ENCODE results near the gene NHS.

The NHS gene

GRCh38 chrX:17471861-17472260 is 96.9 kb downstream of the NHS start:
- Histone ChIP-seq H4K20me1 (ENCODE audit: insufficient read depth, low read length) (no peaks in the 10 kb centered on the region), H3K9ac (ENCODE audit: low read length) (no peak overlapping the region), H3K36me3 (ENCODE audit: insufficient read depth, low read length) (no peaks in the 10 kb centered on the region), H3K4me3 (ENCODE audit: low read depth, low read length, poor library complexity, severe bottlenecking) (no peak overlapping the region), H3F3A (ENCODE audit: insufficient read depth, low read length) (no peaks in the 10 kb centered on the region), H3K9me3 (ENCODE audit: low read length) (no peaks in the 10 kb centered on the region), H3K27ac (ENCODE audit: low read depth, low read length, poor library complexity, severe bottlenecking) (no peak overlapping the region), H3K4me1 (ENCODE audit: insufficient read depth, low read length, severe bottlenecking) (no peaks in the 10 kb centered on the region), H3K79me2 (ENCODE audit: insufficient read depth, low read length) (no peaks in the 10 kb centered on the region), H3K27me3 (ENCODE audit: insufficient read depth, low read length) (no peaks in the 10 kb centered on the region), H3K4me2 (ENCODE audit: low read length) (no peak overlapping the region), H2AFZ (ENCODE audit: low read length) (no peak overlapping the region), H3K9me2 (ENCODE audit: low read depth, low read length) (no peaks in the 10 kb centered on the region)
- no peak for TF ChIP-seq EZH2 (IDR thresholded peaks at IDR 0.05; ENCODE audit: borderline replicate concordance, low read length)
- TF ChIP-seq CTCF (IDR thresholded peaks at IDR 0.05; ENCODE audit: low read length) = no peak

GRCh38 chrX:17472424-17472823 is 97.4 kb downstream of the NHS start:
- Histone ChIP-seq H3K79me2 (ENCODE audit: insufficient read depth, low read length) (no peaks in the 10 kb centered on the region), H3F3A (ENCODE audit: insufficient read depth, low read length) (no peaks in the 10 kb centered on the region), H3K9me3 (ENCODE audit: low read length) (no peaks in the 10 kb centered on the region), H3K27me3 (ENCODE audit: insufficient read depth, low read length) (no peaks in the 10 kb centered on the region), H3K9me2 (ENCODE audit: low read depth, low read length) (no peaks in the 10 kb centered on the region), H3K9ac (ENCODE audit: low read length) (no peak overlapping the region), H4K20me1 (ENCODE audit: insufficient read depth, low read length) (no peaks in the 10 kb centered on the region), H3K27ac (ENCODE audit: low read depth, low read length, poor library complexity, severe bottlenecking) (no peak overlapping the region), H3K36me3 (ENCODE audit: insufficient read depth, low read length) (no peaks in the 10 kb centered on the region), H3K4me1 (ENCODE audit: insufficient read depth, low read length, severe bottlenecking) (no peaks in the 10 kb centered on the region), H2AFZ (ENCODE audit: low read length) (no peak overlapping the region), H3K4me2 (ENCODE audit: low read length) (no peak overlapping the region), H3K4me3 (ENCODE audit: low read depth, low read length, poor library complexity, severe bottlenecking) (no peak overlapping the region)
- TF ChIP-seq EZH2 (IDR thresholded peaks at IDR 0.05; ENCODE audit: borderline replicate concordance, low read length) (no peak), CTCF (IDR thresholded peaks at IDR 0.05; ENCODE audit: low read length) (no peak)

GRCh38 chrX:17473021-17473420 is 98.0 kb downstream of the NHS start:
- no peaks in the 10 kb centered on the region for H4K20me1 ChIP-seq (ENCODE audit: insufficient read depth, low read length)
- TF ChIP-seq CTCF (IDR thresholded peaks at IDR 0.05; ENCODE audit: low read length) (no peak), EZH2 (IDR thresholded peaks at IDR 0.05; ENCODE audit: borderline replicate concordance, low read length) (no peak)
- no peaks in the 10 kb centered on the region for H3K27me3 ChIP-seq (ENCODE audit: insufficient read depth, low read length)
- no peaks in the 10 kb centered on the region for H3K9me3 ChIP-seq (ENCODE audit: low read length)
- H3K27ac ChIP-seq (ENCODE audit: low read depth, low read length, poor library complexity, severe bottlenecking) = no peak overlapping the region
- no peaks in the 10 kb centered on the region for H3K4me1 ChIP-seq (ENCODE audit: insufficient read depth, low read length, severe bottlenecking)
- no peak overlapping the region for H3K9ac ChIP-seq (ENCODE audit: low read length)
- no peaks in the 10 kb centered on the region for H3K9me2 ChIP-seq (ENCODE audit: low read depth, low read length)
- no peak overlapping the region for H3K4me2 ChIP-seq (ENCODE audit: low read length)
- H3K36me3 ChIP-seq (ENCODE audit: insufficient read depth, low read length) = no peaks in the 10 kb centered on the region
- no peak overlapping the region for H3K4me3 ChIP-seq (ENCODE audit: low read depth, low read length, poor library complexity, severe bottlenecking)
- no peaks in the 10 kb centered on the region for H3K79me2 ChIP-seq (ENCODE audit: insufficient read depth, low read length)
- no peaks in the 10 kb centered on the region for H3F3A ChIP-seq (ENCODE audit: insufficient read depth, low read length)
- no peak overlapping the region for H2AFZ ChIP-seq (ENCODE audit: low read length)

Data from OCI-LY1 (cell line).